ENCODE measurements around the gene CAMK2B.

CAMK2B gene

DNA sequence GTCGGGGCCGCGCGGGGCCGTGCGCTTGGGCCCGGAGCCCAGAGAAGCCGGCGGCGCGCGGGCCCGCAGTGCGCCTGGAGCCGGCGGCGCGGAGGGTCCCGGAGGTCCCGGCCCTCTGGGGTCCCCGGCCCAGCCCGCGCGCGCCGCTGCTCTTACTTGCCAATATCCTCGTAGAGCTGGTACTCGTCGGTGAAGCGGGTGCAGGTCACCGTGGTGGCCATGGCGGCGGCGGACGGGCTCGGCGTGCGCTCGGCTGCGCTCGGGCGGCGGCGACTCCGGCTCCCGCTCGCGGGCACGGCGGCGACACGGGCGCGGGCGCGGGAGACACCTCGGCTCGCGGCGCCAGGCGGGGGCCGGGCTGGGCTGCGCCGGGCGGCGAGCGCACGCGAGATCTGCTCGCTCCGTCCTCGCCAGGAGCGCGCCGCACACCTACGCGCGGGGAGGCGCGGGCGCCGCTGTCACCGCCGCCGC, at the start of gene CAMK2B:
TSS of gene CAMK2B (minus strand) at position 394 of the 471 bp plus-strand sequence. CDS start at position 221, 173 bp downstream.
- no peak for DNase-seq (ENCODE audit: low read depth in 2 of 2)

- no peak for DNase-seq (ENCODE audit: low read depth in 2 of 2)
These were observed 48.8 kb upstream of the CAMK2B start for GRCh38 chr7:44374007-44374763.

GRCh38 chr7:44373418-44373740, 48.0 kb upstream of the CAMK2B start:
- DNase-seq (ENCODE audit: low read depth in 2 of 2): no peak

GRCh38 chr7:44372560-44373417, 47.4 kb upstream of the CAMK2B start:
- DNase-seq (ENCODE audit: low read depth in 2 of 2): no peak

- no peak for DNase-seq (ENCODE audit: low read depth in 2 of 2)
These were observed 43.5 kb upstream of the CAMK2B start for GRCh38 chr7:44368885-44369284.

DNA sequence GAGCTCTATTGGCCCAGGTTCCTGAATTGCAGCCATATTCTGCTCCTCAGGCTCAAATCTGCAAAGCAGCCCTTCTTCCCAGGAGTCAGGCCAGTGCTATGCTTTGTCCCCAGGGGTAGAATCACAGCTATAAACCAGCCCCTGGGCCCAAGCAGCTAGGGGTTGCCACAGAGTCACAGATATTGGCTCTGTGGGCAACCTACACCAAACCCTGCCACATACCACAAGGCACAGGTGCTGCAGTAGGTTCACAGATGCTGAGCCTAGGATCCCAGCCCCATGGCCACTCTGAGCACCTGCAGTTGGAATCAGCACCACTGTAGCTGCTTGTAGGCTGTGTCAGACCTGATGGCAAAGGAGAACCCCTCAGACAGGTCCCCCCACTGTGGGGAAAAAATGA, 43.1 kb upstream of the CAMK2B start:
- DNase-seq (ENCODE audit: low read depth in 2 of 2): no peak

GRCh38 chr7:44367475-44368043, 42.2 kb upstream of the CAMK2B start:
- no peak for DNase-seq (ENCODE audit: low read depth in 2 of 2)

GRCh38 chr7:44366986-44367385, 41.6 kb upstream of the CAMK2B start:
- DNase-seq (ENCODE audit: low read depth in 2 of 2): no peak

DNA sequence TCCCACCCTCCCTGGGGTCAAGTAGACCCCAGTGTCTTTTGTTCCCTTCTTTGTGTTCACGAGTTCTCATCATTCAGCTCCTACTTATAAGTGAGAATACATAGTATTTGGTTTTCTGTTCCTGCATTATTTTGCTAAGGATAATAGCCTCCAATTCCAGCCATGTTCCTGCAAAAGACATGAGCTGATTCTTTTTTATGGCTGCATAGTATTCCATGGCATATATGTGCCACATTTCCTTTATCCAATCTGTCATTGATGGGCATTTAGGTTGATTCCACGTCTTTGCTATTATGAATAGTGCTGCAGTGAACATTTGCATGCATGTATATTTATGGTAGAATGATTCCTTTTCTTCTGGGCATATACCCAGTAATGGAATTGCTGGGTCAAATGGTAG, 28.3 kb upstream of the CAMK2B start:
- DNase-seq (ENCODE audit: low read depth in 2 of 2): no peak

GRCh38 chr7:44348851-44349781, 23.7 kb upstream of the CAMK2B start:
- no peak for DNase-seq (ENCODE audit: low read depth in 2 of 2)

DNA sequence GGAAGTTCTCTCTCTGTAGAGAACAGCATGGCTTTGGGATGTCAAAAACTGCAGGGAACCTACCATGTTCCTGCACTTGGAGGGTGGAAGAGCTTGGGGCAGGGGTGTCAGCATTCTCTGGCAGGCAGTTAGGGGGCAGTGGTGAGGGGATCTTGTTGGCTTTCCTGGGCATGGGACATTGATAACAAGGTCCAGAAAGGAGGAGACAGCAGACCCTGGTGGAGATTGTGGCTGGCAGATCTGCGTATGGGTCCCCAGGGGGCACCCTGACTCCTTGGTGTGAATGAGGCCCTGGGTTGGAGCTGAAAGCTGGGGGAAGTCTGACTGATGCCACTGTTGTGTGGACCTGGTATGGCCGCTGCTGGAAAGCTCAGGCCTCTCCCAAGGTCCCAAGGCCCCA, 22.9 kb upstream of the CAMK2B start:
- DNase-seq (ENCODE audit: low read depth in 2 of 2): no peak

GRCh38 chr7:44347546-44348114, 22.2 kb upstream of the CAMK2B start:
- no peak for DNase-seq (ENCODE audit: low read depth in 2 of 2)

DNA sequence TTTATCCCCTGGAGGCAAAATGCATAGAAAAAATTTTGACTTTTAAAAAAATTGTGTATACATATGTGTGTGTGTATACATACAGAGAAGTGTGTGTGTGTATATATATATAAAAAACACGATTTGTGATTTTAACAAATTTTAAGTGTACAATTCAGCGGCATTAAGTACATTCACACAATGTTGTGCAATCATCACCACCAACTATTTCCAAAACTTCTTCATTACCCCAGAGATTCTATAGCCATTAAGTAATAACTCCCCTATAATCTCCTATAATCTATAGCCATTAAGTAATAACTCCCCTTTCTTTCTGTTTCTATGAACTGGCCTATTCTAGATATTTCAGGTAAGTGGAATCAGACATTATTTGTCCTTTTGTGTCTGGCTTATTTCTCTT, 20.7 kb upstream of the CAMK2B start:
- DNase-seq (ENCODE audit: low read depth in 2 of 2): no peak

GRCh38 chr7:44341401-44341800, 16.0 kb upstream of the CAMK2B start:
- DNase-seq (ENCODE audit: low read depth in 2 of 2): no peak

- DNase-seq (ENCODE audit: low read depth in 2 of 2): no peak
These were observed 13.2 kb upstream of the CAMK2B start for GRCh38 chr7:44338600-44338999.

- DNase-seq (ENCODE audit: low read depth in 2 of 2): no peak
These were observed 11.1 kb upstream of the CAMK2B start for GRCh38 chr7:44336491-44336890.

GRCh38 chr7:44335184-44335583, 9.8 kb upstream of the CAMK2B start:
- DNase-seq (ENCODE audit: low read depth in 2 of 2): no peak

GRCh38 chr7:44334734-44335097, 9.3 kb upstream of the CAMK2B start:
- no peak for DNase-seq (ENCODE audit: low read depth in 2 of 2)

DNA sequence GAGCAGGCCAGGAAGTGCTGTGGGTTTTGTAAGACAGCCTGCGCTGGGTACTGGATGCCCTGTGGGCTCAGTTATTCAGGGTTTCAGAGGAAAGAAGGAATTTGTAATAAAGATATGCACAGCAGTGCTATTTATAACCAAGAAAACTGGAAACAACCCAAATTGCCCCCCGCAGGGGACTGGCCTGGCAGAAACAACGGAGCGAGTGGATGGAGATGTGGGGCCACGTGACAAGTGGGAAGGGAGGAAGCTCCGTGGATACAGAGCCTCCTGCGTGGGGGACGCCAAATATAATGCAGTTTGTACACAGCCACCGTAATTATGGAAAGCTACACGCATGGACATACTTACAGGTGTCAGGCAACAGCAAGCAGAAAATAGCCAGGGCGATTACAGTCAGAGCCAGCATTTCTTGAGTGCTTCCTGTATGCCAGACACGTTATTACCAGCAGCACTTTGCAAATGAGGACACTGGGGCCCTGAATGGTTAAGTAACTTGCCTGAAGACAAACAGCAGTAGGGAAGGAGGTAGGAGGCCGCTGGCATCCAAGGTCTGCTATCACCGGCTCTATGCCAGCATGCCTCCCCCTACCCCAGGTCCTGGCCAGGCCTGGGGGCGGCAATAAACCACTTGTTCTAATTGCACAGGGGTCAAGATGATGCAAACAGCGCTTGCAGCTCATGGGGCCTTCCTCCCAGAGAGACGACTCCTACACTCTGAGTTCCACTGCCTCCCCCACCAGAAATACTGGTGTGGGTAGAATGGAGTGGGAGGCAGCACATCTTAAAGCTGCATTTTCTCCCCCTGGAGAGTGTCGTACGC, 8.7 kb upstream of the CAMK2B start:
- no peak for DNase-seq (ENCODE audit: low read depth in 2 of 2)

DNA sequence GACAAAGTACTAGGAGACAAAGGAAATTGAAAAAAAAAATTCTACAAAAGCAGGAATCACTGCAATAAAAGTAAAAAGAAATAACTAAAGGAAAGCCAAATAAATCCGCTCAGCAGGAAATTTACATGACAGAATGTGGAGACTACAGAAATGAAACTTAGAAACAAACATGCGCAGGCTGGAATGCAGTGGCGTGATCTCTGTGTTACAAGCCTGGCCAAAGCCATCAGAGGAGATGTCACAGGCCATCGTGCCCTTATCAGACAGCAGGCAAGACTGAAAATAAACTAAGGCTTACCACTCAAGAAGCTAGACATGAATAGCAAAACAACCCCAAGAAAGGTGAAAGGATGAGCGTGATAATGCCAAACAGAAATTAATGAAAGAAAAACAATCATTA, 6.3 kb upstream of the CAMK2B start:
- no peak for DNase-seq (ENCODE audit: low read depth in 2 of 2)
